ENCODE measurements around the gene TTYH1. TPM values are rescaled to one million over a fixed set of nuclear protein-coding genes. Genes with fewer than 3 reads are reported as not detected.

TTYH1 gene
- total and polyA plus RNA-seq, 2 of the 8 experiments (the other 6 are each of a cell fraction or from before 2014, with no cell fraction given): 26.7 to 46.5 TPM

DNA sequence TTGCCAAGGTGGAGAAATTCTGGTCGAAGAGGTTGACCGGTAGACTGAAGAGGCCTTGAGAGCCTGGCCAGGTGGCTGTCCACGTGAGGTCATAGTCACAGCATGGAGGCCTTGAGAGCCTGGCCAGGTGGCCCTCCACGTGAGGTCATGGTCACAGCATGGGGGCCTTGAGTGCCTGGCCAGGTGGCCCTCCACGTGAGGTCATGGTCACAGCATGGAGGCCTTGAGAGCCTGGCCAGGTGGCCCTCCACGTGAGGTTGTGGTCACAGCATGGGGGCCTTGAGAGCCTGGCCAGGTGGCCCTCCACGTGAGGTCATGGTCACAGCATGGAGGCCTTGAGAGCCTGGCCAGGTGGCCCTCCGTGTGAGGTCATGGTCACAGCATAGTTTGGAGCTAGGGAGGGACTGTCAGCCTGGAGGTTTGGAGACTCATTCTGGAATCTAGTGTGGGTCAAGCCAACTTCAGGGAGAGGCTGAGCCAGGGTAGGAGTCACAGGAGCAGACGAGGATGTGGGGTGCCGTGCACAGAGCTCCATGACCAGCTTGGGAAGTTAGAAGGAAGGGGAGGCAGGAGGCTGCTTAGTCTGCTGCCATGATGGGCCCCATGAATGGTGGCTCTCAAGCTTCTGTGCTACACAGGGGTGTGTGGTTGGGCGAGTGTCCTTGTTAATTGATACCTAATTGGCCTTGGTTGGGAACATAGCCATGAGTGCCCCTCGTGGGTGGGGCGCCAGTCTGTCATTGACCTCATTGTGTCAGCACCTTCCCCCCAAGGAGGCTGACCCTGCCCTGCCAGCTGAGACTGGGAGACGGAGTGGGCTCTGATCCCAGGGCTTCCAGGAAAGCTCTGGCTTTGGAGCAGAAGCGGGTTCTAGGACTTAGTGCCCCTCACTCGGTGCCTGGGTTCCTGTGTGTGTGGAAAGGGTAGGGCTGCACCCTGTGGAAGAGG, 44.3 kb downstream of the TTYH1 start:
- Histone ChIP-seq H3K79me2 (ENCODE audit: control insufficient read depth in 1 of 2, insufficient read depth in 2 of 2, low read length in 2 of 2) (peaks cover 0 to 4% of the 10 kb centered on the region in 2 experiments; a peak in 1 of 4 replicates), H4K5ac (ENCODE audit: insufficient read length, low read depth, low read length) (no peak overlapping the region), H3K14ac (ENCODE audit: insufficient read length) (no peak overlapping the region), H3K4ac (replicated peaks; ENCODE audit: insufficient read length, low read depth, low read length) (no peak overlapping the region), H3K9me3 (ENCODE audit: insufficient read depth in 2 of 2, low read depth in 1 of 2, low read length in 1 of 2) (no peaks in the 10 kb centered on the region), H3K27me3 (replicated peaks in 1 of 4; ENCODE audit: control insufficient read depth in 3 of 4, extremely low read depth in 1 of 4, insufficient read depth in 3 of 4, low read length in 3 of 4) (no peaks in the 10 kb centered on the region), H3K9ac (replicated peaks in 1 of 4; ENCODE audit: extremely low read depth in 1 of 4, low read depth in 3 of 4, low read length in 3 of 4) (no peak overlapping the region), H3K23ac (ENCODE audit: insufficient read length) (no peak overlapping the region), H3K27ac (ENCODE audit: low read depth, low read length) (no peak overlapping the region), H4K8ac (ENCODE audit: extremely low read depth, insufficient read depth, low read length) (no peak overlapping the region), H2BK12ac (ENCODE audit: low read depth, low read length) (no peak overlapping the region), H2AK5ac (ENCODE audit: low read depth, low read length) (no peak overlapping the region), H2AFZ (ENCODE audit: low read length) (no peak overlapping the region), H4K20me1 (replicated peaks in 1 of 2; ENCODE audit: control insufficient read depth in 1 of 2, insufficient read depth in 2 of 2, low read length in 2 of 2) (peaks cover 10 to 38% of the 10 kb centered on the region in 2 experiments), H3K18ac (ENCODE audit: extremely low read depth, low read length) (no peak overlapping the region), H3K56ac (replicated peaks; ENCODE audit: insufficient read length, low read depth, low read length) (no peak overlapping the region), H3K4me2 (ENCODE audit: insufficient read depth in 1 of 2, low read depth in 2 of 2, low read length in 2 of 2) (no peak overlapping the region), H3K4me3 (ENCODE audit: extremely low read depth in 1 of 4, insufficient read depth in 2 of 4, low read depth in 3 of 4, low read length in 4 of 4) (no peak overlapping the region), H2BK15ac (ENCODE audit: low read length) (no peak overlapping the region), H3K4me1 (replicated peaks in 1 of 4; ENCODE audit: control insufficient read depth in 3 of 4, insufficient read depth in 4 of 4, low read length in 3 of 4) (peaks cover 0 to 8% (median 5%) of the 10 kb centered on the region in 4 experiments; a peak in 5 of 7 replicates), H2BK20ac (ENCODE audit: low read length) (no peak overlapping the region), H2BK120ac (replicated peaks; ENCODE audit: low read depth, low read length) (no peak overlapping the region), H3K36me3 (ENCODE audit: control insufficient read depth in 2 of 4, insufficient read depth in 4 of 4, low read length in 3 of 4) (peaks cover 27 to 55% (median 47%) of the 10 kb centered on the region in 4 experiments; a peak in 7 of 8 replicates), H3K79me1 (ENCODE audit: low read depth, low read length) (peaks cover 15% of the 10 kb centered on the region), H3K23me2 (ENCODE audit: low read depth, low read length) (peaks cover 5% of the 10 kb centered on the region; the same call in 1 of the 2 replicates), H4K91ac (replicated peaks; ENCODE audit: insufficient read length, low read length) (no peak overlapping the region), H2BK5ac (ENCODE audit: low read depth, low read length) (no peak overlapping the region; the same call in 1 of the 2 replicates)
- ChIA-PET CTCF (ENCODE audit: partially characterized antibody) (interaction anchor here (0.7 to 0.9 kb wide), 2 partner anchors 61 to 1167 kb away, joined by 3 read pairs; no protein-coding TSS in a partner anchor), POLR2A (ENCODE audit: partially characterized antibody) (interaction anchor here (1.0 to 6.7 kb wide), 7 partner anchors 9 to 621 kb away, joined by 3 to 129 read pairs (median 3); partner anchors contain the start of genes CDC42EP5 and LENG8)
- TF ChIP-seq ASH2L (IDR thresholded peaks at IDR 0.05; ENCODE audit: low read length) (no peak), BCL11A (IDR thresholded peaks at IDR 0.05; ENCODE audit: low read depth in 2 of 2, low read length in 2 of 2) (no peak), YY1 (IDR thresholded peaks at IDR 0.05; ENCODE audit: low read depth, low read length) (no peak)
- FAIRE-seq: no peak
- WGBS, 2 experiments (ENCODE audit: extremely low coverage in 1 of 2, insufficient coverage in 1 of 2, insufficient read length in 1 of 2, insufficient replicate concordance in 2 of 2, low coverage in 1 of 2, low lambda C conversion rate in 2 of 2, missing lambda C conversion rate in 1 of 2): 84% methylated on average over 13 of the region's 16 CpGs; no CpG with 5 or more reads in 1 of the 2 experiments
- no peak for DNase-seq (ENCODE audit: low read depth in 1 of 2, low spot score in 2 of 2)

Measured in H1 (cell line).